Tibial nerve (tissue), 4 donors: Measurements from ENCODE around the gene DLG5.

Experiments
- CTCF ChIP-seq, 5 experiments: fragments of 200-600 bp in 3 of 5; fragments of 450-650 bp in 2 of 5; sonication (generic) in 3 of 5; IDR thresholded peaks; one replicate each; pipeline ENCODE4 v1.5.1; 2016 to 2019; ENCODE audit warnings: antibody characterized with exemption in 5 of 5, mild to moderate bottlenecking in 3 of 5, moderate library complexity in 2 of 5
- EP300 ChIP-seq, 2 donors: sonication (generic); formaldehyde crosslinking; IDR thresholded peaks; one replicate each; pipeline ENCODE4 v1.6.1; 2017; ENCODE audit warnings: antibody characterized with exemption in 2 of 2, mild to moderate bottlenecking in 1 of 2
- POLR2A ChIP-seq, 2 donors: fragments of 450-650 bp; IDR thresholded peaks; one replicate each; pipeline ENCODE4 v1.6.1; 2017; ENCODE audit warnings: antibody characterized with exemption in 2 of 2, mild to moderate bottlenecking in 2 of 2, moderate library complexity in 2 of 2

GRCh38 chr10:77898323-77899079 is 28.1 kb downstream of the DLG5 start:
- TF ChIP-seq CTCF (IDR thresholded peaks at IDR 0.05), result no peak
- no peak for TF ChIP-seq EP300 (IDR thresholded peaks at IDR 0.05)
- no peak for TF ChIP-seq POLR2A (IDR thresholded peaks at IDR 0.05)
